Mononuclear cell (primary cell): ENCODE data around the gene CNOT6L. TPM values are rescaled to one million over a fixed set of nuclear protein-coding genes. Genes with fewer than 3 reads are reported as not detected.
A peak's percentile ranks its signal among the peaks of the same experiment; 100 is the strongest.

Experiments used
- H3K27me3 ChIP-seq: 2 replicates; pipeline ENCODE4 v1.6.0; 2011; ENCODE audit warnings: low read length, control low read depth; ENCODE audit not compliant: insufficient read depth
- H3K4me1 ChIP-seq: 2 replicates; pipeline ENCODE4 v1.5.1; 2011; ENCODE audit warnings: mild to moderate bottlenecking, low read length, control low read depth; ENCODE audit not compliant: insufficient read depth
- H3K4me3 ChIP-seq: 2 replicates; pipeline ENCODE4 v1.5.1; 2011; ENCODE audit warnings: mild to moderate bottlenecking, low read length, moderate library complexity
- H3K9me3 ChIP-seq: 2 replicates; pipeline ENCODE4 v1.5.1; 2011; ENCODE audit warnings: low read depth, mild to moderate bottlenecking, control low read depth, low read length
- total RNA-seq: library from RNA; depleted of rRNA; stranded (reverse); fragments of >200 nt; gene quantifications from one replicate; pipeline ENCODE4 v1.2.3, GENCODE V29; 2012

CNOT6L gene
- total RNA-seq, 1 donor = 207 TPM

- no peaks in the 10 kb centered on the region for H3K9me3 ChIP-seq
- H3K4me1 ChIP-seq = no peaks in the 10 kb centered on the region
- no peak overlapping the region for H3K4me3 ChIP-seq
- H3K27me3 ChIP-seq = no peaks in the 10 kb centered on the region
Measured at GRCh38 chr4:77843628-77844027, 24.5 kb upstream of the CNOT6L start.

DNA sequence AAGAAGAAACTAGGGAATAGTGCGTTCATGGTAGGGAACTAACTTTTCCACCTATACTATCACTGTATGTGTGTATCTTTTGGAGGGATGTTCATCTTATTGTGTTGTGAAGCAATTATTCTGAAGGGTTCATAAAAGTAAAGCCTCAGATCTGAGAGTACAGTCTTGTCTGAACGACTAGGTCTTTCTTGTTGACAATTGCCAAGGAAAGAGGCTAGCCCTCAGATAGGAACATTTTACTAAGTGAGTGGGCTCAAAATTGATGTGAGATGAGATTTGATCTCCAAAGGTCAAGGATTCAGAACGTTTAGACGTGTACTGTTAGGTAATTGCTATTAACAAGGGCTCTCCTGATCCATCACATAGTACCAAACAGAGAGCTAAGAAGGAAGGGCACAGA lies 15.2 kb upstream of the CNOT6L start:
- H3K9me3 ChIP-seq = no peaks in the 10 kb centered on the region
- H3K27me3 ChIP-seq = no peaks in the 10 kb centered on the region
- H3K4me1 ChIP-seq = no peaks in the 10 kb centered on the region
- H3K4me3 ChIP-seq = no peak overlapping the region

DNA sequence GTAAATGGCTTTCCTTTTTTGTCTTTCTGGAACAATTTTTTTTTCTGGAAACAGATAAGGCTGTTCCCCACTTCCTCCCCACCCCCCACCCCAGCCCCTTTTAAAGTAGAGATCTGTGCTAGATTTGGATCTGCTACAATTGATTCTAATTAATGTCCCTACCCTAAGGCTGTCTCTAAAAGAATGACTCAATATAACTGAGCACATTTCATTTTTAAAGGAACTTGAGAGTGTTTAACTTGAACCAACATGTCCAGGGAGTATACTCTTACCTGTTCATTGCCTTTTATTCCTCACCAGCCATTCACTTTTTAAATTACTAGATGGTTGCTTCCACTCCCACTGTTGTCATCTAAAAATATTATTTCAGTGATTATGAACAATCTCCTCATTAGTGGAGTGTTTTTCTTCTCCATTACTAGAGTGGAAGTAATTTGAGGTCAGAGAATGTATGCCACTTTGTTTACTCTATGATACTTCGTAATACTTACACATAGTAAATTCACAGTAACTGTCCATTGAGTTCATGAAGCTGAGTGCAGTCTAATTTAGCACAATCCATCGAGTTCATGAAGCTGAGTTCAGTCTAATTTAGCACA lies 14.1 kb upstream of the CNOT6L start:
- no peaks in the 10 kb centered on the region for H3K27me3 ChIP-seq
- H3K4me1 ChIP-seq = peaks cover 3% of the 10 kb centered on the region
- H3K9me3 ChIP-seq = no peaks in the 10 kb centered on the region
- no peak overlapping the region for H3K4me3 ChIP-seq

- Histone ChIP-seq H3K27me3 (no peaks in the 10 kb centered on the region), H3K4me1 (peaks cover 27% of the 10 kb centered on the region), H3K9me3 (no peaks in the 10 kb centered on the region), H3K4me3 (no peak overlapping the region)
Measured at GRCh38 chr4:77827343-77827742, 8.2 kb upstream of the CNOT6L start.

GRCh38 chr4:77826275-77826674 lies 7.1 kb upstream of the CNOT6L start:
- peaks cover 37% of the 10 kb centered on the region for H3K4me1 ChIP-seq

DNA sequence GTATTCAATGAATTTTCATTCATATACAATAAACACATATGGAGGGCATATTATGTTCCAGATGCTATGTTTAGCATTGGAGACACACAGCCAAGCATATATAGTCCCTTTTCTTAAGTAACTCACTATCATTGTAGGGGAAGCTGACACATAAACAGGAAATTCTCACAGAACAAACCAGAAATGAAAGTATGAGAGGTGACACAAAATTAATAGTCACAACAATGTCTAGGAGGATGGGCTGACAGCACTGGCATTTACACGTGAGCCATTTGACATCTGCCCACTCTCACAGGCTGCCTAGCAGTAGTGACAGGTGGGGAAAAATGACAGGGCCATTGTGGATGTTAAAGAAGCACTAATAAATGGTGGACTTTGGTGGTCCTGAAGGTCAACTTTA lies 2.6 kb upstream of the CNOT6L start:
- no peak overlapping the region for H3K4me3 ChIP-seq
- H3K27me3 ChIP-seq = no peaks in the 10 kb centered on the region
- H3K9me3 ChIP-seq = no peaks in the 10 kb centered on the region
- H3K4me1 ChIP-seq = peaks cover 47% of the 10 kb centered on the region

More at GRCh38 chr4:77826275-77826674, 7.1 kb upstream of the CNOT6L start:
- H3K4me3 ChIP-seq = no peak overlapping the region
- no peaks in the 10 kb centered on the region for H3K27me3 ChIP-seq
- no peaks in the 10 kb centered on the region for H3K9me3 ChIP-seq

DNA sequence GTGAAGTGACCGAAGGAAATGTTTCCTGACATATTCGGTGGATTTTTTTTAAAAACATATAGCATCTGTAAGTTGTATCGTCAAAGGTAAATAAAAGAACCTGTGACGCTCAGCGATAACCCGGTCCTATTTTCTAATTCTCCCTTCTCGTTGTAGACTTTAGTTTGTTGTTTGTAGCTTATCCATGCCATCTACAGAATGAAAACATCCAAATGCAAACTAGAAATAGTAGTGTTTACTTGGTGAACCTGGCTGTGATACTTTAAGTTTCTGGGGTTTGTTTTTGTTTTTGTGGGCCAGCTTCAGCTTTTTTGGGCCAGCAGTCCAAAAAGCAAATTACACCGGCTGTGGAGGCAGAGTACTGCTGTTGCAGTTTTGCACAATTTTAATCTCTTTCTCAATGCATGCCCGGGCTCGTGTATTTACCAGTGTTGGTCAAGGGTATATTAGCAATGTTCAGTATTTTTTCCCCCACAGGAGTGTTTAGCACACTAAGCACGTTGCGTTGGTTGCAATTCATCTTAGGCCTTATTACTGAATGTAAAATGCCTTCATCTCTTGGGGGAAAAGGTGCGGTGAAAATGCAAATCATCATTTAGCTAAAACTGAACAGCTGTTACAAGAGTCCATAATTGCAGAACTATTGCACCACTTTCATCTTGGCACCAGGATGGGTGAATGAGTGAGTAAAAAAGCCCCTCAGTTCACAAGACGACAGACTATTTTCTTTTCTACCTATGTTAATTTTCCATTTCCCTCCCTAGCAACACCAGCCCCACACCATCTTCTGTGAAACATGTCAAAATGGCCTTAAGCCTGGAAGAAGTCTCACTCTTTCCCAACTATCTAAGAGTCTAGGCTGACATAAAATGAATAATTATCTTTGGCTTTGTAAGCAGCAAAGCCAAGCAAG lies 1.7 kb upstream of the CNOT6L start:
- peak overlapping the region; percentile 96 for H3K4me3 ChIP-seq
- H3K4me1 ChIP-seq = peaks cover 40% of the 10 kb centered on the region
- H3K9me3 ChIP-seq = no peaks in the 10 kb centered on the region
- H3K27me3 ChIP-seq = no peaks in the 10 kb centered on the region

- H3K9me3 ChIP-seq = no peaks in the 10 kb centered on the region
- peak overlapping the region; percentile 96 for H3K4me3 ChIP-seq
- H3K27me3 ChIP-seq = no peaks in the 10 kb centered on the region
- peaks cover 45% of the 10 kb centered on the region for H3K4me1 ChIP-seq
Measured at GRCh38 chr4:77819843-77820648, 878 bp upstream of the CNOT6L start.

GRCh38 chr4:77819404-77819842 lies 255 bp upstream of the CNOT6L start:
- peaks cover 45% of the 10 kb centered on the region for H3K4me1 ChIP-seq

DNA sequence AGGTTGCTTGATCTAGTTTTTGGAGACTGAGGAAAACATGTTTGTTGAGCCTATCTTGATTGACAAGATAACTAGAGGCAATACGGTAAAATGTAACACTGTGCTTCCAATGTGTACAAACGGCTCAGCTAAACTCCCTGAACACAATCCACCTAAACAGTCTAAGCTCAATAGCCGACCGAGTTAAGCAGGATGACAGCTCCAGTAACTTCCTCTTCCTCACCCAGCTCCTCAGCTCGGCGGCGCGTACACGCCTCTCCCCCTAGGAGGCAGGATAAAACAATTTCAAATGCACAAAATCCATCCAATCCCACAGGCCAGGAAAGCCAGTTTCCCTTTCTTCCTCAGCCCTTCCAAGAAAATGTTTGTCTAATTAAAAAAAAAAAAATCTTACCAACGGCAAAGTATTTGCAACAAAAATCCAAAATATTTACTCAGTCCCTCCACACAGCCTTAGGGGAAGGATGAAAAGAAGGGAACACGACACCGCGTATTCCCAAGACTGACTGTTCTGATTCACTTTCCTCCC lies 1.0 kb downstream of the CNOT6L start:
- H3K4me3 ChIP-seq = peak overlapping the region; percentile 89
- no peaks in the 10 kb centered on the region for H3K9me3 ChIP-seq
- H3K27me3 ChIP-seq = no peaks in the 10 kb centered on the region
- H3K4me1 ChIP-seq = peaks cover 43% of the 10 kb centered on the region

More at GRCh38 chr4:77819404-77819842, 255 bp upstream of the CNOT6L start:
- H3K4me3 ChIP-seq = peak overlapping the region; percentile 96
- H3K9me3 ChIP-seq = no peaks in the 10 kb centered on the region
- H3K27me3 ChIP-seq = no peaks in the 10 kb centered on the region

- no peaks in the 10 kb centered on the region for H3K9me3 ChIP-seq
- peak overlapping the region; percentile 89 for H3K4me3 ChIP-seq
- peaks cover 36% of the 10 kb centered on the region for H3K4me1 ChIP-seq
- H3K27me3 ChIP-seq = no peaks in the 10 kb centered on the region
Measured at GRCh38 chr4:77817304-77818072, 1.7 kb downstream of the CNOT6L start.

- Histone ChIP-seq H3K4me3 (no peak overlapping the region), H3K4me1 (peaks cover 35% of the 10 kb centered on the region), H3K27me3 (no peaks in the 10 kb centered on the region), H3K9me3 (no peaks in the 10 kb centered on the region)
Measured at GRCh38 chr4:77816546-77816945, 2.6 kb downstream of the CNOT6L start.

DNA sequence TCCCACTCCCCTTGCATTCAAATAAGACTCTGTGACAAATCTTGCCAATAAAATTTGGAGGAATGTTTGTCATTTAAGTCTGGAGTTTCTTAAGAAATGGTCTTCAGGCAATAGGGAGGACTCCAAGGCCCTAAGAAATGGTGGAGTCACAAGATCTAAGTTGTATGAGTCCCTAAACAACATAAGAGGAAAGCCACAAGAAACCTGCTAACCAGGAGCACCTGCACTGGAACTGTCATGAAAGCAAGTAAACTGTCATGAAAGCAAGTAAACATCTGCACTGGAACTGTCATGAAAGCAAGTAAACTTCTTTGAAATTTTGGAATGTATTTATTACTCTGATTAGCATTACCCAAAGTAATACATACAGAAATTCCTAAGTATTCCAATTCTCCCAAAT lies 3.5 kb downstream of the CNOT6L start:
- Histone ChIP-seq H3K9me3 (no peaks in the 10 kb centered on the region), H3K4me1 (peaks cover 34% of the 10 kb centered on the region), H3K4me3 (no peak overlapping the region), H3K27me3 (no peaks in the 10 kb centered on the region)

DNA sequence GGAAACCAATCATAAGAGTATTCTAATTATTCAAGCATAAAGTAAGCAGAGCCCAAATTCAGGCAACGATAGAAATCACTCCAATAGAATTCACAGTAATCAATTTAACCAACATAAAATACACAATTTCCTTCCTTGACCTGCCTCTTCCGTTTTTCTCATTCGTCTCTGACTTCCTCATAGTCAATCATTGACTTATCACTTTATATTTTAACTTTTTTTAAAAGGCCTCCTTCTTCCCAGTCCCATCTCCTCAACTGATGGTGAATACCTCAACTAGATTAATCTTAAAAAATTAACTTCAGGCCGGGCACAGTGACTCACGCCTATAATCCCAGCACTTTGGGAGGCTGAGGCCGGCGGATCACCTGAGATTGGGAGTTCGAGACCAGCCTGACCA lies 13.3 kb downstream of the CNOT6L start:
- Histone ChIP-seq H3K4me1 (peaks cover 22% of the 10 kb centered on the region), H3K27me3 (no peaks in the 10 kb centered on the region), H3K4me3 (no peak overlapping the region), H3K9me3 (no peaks in the 10 kb centered on the region)
